CD4-positive, alpha-beta T cell treated with Interleukin-21 for 1 hour (primary cell): ENCODE data around the gene HDAC8.
"Not testable (repeated sequence)": the region's sequence is repeated elsewhere in the genome, so short reads cannot be mapped to it uniquely, and the experiment has no call there.

ENCODE experiments used
- DNase-seq: peaks from one replicate; pipeline ENCODE4 v3.0.0-alpha.2; 2020

Gene HDAC8

DNA sequence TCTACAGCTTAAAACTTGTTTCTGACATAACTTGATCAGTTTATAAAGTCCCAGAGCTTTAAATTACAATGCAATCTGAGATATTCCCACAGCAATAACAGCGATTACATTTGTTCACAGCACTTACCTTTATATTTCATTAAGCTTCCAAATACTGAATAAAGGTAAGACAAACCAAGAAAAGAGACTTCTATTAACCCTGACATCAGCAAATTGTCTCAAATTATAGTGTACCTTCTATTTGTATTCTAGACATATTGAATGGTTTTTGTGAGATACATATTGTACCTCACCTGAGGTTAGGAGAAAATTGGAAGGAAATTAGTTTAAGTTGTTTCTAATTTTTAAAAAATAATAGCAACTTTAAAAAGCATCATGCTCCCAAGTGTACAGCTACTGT, 111.9 kb downstream of the HDAC8 start:
- no peak for DNase-seq

DNA sequence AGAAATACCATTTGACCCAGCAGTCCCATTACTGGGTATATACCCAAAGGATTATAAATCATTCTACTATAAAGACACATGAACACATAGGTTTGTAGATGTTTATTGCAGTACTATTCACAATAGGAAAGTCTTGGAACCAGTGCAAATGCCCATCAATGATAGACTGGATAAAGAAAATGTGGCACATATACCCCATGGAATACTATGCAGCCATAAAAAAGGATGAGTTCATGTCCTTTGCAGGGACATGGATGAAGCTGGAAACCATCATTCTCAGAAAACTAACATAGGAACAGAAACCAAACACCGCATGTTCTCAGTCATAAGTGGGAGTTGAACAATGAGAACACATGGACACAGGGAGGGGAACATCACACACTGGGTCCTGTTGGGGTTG, 123.6 kb downstream of the HDAC8 start:
- DNase-seq = not testable (repeated sequence)

DNA sequence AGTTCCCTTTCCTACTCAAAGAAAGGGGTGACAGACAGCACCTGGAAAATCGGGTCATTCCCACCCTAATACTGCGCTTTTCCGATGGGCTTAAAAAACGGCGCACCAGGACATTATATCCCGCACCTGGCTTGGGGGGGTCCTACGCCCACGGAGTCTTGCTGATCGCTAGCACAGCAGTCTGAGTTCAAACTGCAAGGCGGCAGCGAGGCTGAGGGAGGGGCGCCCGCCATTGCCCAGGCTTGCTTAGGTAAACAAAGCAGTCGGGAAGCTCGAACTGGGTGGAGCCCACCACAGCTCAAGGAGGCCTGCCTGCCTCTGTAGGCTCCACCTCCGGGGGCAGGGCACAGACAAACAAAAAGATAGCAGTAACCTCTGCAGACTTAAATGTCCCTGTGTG, 131.9 kb downstream of the HDAC8 start:
- not testable (repeated sequence) for DNase-seq

DNA sequence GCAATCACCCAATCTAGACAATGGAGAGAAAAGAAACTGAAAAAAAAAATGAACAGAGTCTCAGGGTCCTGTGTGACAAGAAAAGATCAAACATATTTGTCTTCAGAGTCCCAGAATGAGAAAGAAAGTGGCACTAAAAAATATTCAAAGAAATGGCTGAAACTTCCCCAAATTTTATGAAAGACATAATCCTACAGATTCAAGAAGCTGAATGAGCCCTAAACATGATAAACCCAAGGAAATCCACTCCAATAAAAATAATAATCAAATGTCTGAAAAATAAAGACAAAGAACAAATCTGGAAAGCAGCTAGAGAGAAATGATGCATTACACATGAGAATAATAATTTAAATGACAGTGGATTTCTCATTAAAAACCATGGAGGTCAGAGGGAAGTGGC, 136.6 kb downstream of the HDAC8 start:
- no peak for DNase-seq

GRCh38 chrX:72430405-72430968, 142.2 kb downstream of the HDAC8 start:
- DNase-seq = no peak

- DNase-seq = no peak
Observed at GRCh38 chrX:72421797-72422196, 150.8 kb downstream of the HDAC8 start.

- DNase-seq = no peak
Observed at GRCh38 chrX:72409993-72410392, 162.7 kb downstream of the HDAC8 start.

GRCh38 chrX:72408885-72409284, 163.8 kb downstream of the HDAC8 start:
- DNase-seq = no peak

GRCh38 chrX:72405136-72405535, 167.5 kb downstream of the HDAC8 start:
- not testable (repeated sequence) for DNase-seq

DNA sequence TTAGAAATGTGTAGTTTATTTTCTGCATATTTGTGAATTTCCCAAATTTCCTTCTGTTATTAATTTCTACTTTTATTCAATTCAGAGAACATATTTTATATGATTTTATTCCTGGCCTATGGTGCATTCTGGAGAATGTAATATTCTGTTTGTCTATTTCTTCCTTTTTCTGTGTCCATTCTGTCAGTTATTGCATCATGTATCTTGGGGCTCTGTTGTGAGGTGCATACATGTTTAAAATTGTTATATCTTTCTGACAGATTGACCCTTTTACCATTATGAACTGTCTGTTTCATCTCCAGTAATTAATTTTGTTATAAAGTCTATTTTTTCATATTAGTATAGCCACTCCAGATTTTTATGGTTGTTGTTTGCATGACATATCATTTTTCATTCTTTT, 170.0 kb downstream of the HDAC8 start:
- DNase-seq = no peak

GRCh38 chrX:72399816-72400215, 172.8 kb downstream of the HDAC8 start:
- DNase-seq = no peak

- no peak for DNase-seq
Observed at GRCh38 chrX:72396117-72396516, 176.5 kb downstream of the HDAC8 start.

- no peak for DNase-seq
Observed at GRCh38 chrX:72395237-72395636, 177.4 kb downstream of the HDAC8 start.

GRCh38 chrX:72394518-72395170, 178.0 kb downstream of the HDAC8 start:
- DNase-seq = no peak

DNA sequence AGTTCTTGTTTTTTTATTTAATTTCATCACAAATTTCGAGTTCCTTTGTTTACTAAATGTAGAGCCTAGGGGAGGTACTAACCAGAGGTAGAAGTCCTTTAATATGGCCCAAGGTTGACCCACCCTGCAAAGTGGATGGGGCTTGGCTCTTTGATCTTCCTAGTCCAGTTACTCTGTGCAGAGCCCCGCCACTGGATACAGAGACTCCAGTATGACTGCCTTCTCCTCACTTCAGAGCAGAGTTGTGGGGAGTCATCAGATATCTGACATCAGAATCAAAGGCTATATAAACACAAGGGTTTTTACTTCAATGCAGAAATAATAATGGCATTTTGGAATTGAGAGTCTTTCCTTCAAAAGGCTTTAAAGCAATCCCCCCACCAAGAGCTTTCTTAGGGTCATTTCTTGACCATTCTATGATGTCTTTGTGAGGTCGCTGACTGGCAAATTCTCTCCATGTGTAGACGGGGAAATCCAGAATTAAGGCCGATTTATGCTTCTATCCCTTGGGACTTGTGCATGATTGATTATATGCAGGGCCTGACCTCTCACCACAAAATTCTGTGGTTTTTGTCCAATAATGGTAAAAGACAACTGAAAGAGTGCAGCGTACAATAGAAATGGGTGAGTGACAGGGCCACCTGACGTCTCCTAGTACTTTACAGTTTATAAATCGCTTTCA, 178.7 kb downstream of the HDAC8 start:
- no peak for DNase-seq

DNA sequence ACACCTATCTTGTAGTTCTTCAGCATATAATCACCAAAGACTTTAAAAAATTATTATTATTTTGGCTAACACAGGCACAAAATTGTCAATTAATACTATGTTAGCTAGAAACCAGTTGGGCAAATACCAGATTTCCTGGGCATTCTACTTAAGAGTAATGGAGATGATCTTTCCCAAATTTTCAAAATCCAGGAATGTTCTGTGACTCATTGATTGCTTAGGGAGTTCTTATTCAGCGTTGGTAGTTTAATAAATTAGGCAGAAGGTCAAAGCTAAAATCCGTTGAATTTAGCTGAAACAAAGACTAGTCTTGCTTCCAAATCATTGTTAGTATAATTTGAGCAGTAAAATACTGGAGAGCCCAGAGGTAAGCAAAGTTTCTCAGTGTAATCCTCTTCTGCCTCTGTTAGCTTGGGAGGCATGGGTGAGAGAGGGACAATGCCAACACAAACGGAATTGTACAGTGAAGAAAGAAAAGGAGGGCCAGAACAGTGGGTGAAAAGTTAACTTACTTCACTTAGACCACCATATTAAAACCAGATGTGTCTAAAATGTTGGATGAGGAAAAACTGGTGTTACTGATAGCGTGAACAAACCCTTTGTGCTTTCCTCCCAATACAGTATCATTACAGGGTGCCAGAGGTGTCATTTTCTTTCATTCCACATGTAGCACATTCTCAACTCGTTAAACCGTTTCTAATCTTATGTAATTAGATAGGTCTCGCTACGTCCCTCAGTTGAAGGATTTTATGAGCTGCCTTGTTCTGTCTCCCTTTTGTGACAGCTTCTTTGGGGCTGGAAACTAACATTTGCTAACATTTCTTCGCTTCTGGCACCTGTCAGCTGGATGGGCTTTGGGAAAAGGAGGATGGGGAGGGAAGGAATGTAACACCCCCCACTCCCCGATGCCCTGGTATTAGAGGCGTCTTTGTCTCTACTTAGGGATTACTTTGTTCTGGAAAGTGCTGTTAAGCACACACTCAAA, 179.5 kb downstream of the HDAC8 start:
- DNase-seq = no peak

GRCh38 chrX:72392042-72392441, 180.6 kb downstream of the HDAC8 start:
- DNase-seq = no peak

DNA sequence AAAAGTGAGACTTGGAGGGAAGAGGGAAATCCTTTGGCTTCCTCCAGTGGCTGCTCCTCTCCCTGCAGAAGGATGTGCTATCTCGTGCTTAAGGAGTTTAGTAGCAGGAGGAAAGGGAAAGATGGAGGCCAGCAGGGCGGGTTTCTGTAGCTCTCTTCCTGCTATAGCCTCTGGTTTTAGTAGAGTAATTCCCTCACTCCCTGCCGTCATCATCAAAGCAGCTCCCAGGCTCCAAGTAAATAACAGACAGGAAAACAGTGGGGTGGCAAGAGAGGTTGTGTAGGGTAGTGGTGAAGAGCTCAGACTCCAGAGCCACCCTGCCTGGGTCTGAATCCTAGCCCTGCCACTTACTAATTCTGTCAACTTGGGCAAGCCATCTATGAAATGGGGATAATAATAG, 185.4 kb downstream of the HDAC8 start:
- no peak for DNase-seq

- DNase-seq = no peak
Observed at GRCh38 chrX:72382202-72382595, 190.4 kb downstream of the HDAC8 start.

DNA sequence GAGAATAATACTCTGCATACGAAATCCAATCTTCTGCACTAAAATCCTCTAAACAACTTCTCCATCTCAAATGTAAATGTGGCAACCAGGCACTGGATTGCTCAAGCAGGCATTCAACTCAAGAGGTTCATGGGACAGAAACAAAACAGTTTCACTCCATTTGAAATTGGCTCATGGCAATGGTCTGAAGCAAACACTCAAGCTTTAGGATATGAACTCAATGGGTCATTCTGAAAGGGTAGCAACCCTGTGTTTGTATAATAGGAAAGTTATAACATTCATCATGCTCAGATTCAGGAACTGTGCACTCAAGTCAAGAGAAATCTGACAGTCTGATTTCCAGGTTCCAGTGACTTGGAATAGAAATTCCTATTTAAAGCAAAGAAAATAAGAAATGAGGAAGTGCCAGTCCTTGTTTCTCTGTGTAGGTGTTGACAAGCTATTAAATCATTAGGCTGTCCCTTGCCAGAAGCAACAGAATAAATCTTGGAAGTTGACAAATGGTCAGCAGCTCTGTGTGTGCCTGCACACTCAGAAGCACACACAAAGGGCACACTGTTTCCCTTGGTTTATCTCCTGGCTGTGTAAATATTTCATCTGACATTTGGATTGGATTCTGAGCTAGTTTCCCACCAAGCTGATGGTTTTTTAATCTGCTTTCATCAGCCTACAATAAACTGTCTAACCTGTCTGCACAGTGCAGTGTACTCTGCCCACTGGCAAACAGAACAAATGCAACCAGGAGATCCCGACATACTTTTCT, 191.0 kb downstream of the HDAC8 start:
- DNase-seq = no peak

GRCh38 chrX:72376124-72376523, 196.5 kb downstream of the HDAC8 start:
- DNase-seq = no peak

- DNase-seq = no peak
Observed at GRCh38 chrX:72373136-72373535, 199.5 kb downstream of the HDAC8 start.

GRCh38 chrX:72372735-72373134, 199.9 kb downstream of the HDAC8 start:
- no peak for DNase-seq
